Vagina (tissue), 2 donors: Measurements from ENCODE around the gene SEMA6D. TPM values are rescaled to one million over a fixed set of nuclear protein-coding genes. Genes with fewer than 3 reads are reported as not detected.

Experiments
- DNase-seq, 2 donors: peaks; one replicate each; pipeline ENCODE4 v3.0.0-alpha.2; 2017; ENCODE audit errors: extremely low spot score in 2 of 2
- H3K27ac ChIP-seq: fragments of 200-600 bp; sonication (generic); one replicate; pipeline ENCODE4 v1.5.1; 2019
- H3K27me3 ChIP-seq: fragments of 200-600 bp; sonication (generic); one replicate; pipeline ENCODE4 v1.5.1; 2019
- H3K36me3 ChIP-seq, 2 donors: fragments of 200-600 bp; sonication (generic); one replicate each; pipeline ENCODE4 v1.5.1; 2017 to 2019
- H3K4me1 ChIP-seq: fragments of 200-600 bp; sonication (generic); one replicate; pipeline ENCODE4 v1.5.1; 2019
- H3K4me3 ChIP-seq, 2 donors: fragments of 200-600 bp; sonication (generic); 1 replicate in 1 of 2; 2 replicates in 1 of 2; pipeline ENCODE4 v1.5.1; 2016 to 2019
- H3K9me3 ChIP-seq: fragments of 200-600 bp; sonication (generic); one replicate; pipeline ENCODE4 v1.5.1; 2019
- CTCF ChIP-seq, 3 experiments: fragments of 450-650 bp in 2 of 3; fragments of 200-600 bp in 1 of 3; sonication (generic) in 1 of 3; IDR thresholded peaks; one replicate each; pipeline ENCODE4 v1.5.1; 2017 to 2019; ENCODE audit warnings: antibody characterized with exemption in 3 of 3, mild to moderate bottlenecking in 2 of 3, moderate library complexity in 2 of 3
- POLR2A ChIP-seq, 2 donors: fragments of 450-650 bp; IDR thresholded peaks; one replicate each; pipeline ENCODE4 v1.6.1; 2017; ENCODE audit warnings: antibody characterized with exemption in 2 of 2, mild to moderate bottlenecking in 2 of 2, moderate library complexity in 2 of 2
- POLR2AphosphoS5 ChIP-seq, 2 donors: sonication (generic); formaldehyde crosslinking; IDR thresholded peaks; one replicate each; pipeline ENCODE4 v1.9.0; 2017; ENCODE audit warnings: antibody characterized with exemption in 2 of 2, mild to moderate bottlenecking in 2 of 2, low read depth in 1 of 2; ENCODE audit not compliant: insufficient read depth in 1 of 2
- intact Hi-C: fragments of 100-400 bp; cut with DNase I; formaldehyde crosslinking; loops from one replicate; pipeline ENCODE4 v1.15.1; 2023
- total RNA-seq: library from RNA; depleted of rRNA; stranded (reverse); fragments of >200 nt; gene quantifications from one replicate; pipeline ENCODE4 v1.2.3, GENCODE V29; 2016

SEMA6D gene
- total RNA-seq, 1 donor from 2014 or later, result 34.9 TPM

- Histone ChIP-seq H3K9me3 (no peaks in the 10 kb centered on the region), H3K4me3 (no peak overlapping the region), H3K27me3 (no peaks in the 10 kb centered on the region), H3K27ac (no peak overlapping the region), H3K4me1 (peaks cover 14% of the 10 kb centered on the region), H3K36me3 (peaks cover 0 to 15% of the 10 kb centered on the region in 2 donors)
- TF ChIP-seq POLR2A (IDR thresholded peaks at IDR 0.05), result no peak
- no peak for TF ChIP-seq CTCF (IDR thresholded peaks at IDR 0.05)
- TF ChIP-seq POLR2AphosphoS5 (IDR thresholded peaks at IDR 0.05; ENCODE audit: insufficient read depth in 1 of 2, low read depth in 1 of 2), result no peak
- no peak for DNase-seq
- intact Hi-C loops, result no loop called here
Measured at GRCh38 chr15:47754312-47754711, 37.0 kb downstream of the SEMA6D start.

GRCh38 chr15:47755941-47756340 is 38.6 kb downstream of the SEMA6D start:
- no peaks in the 10 kb centered on the region for H3K9me3 ChIP-seq
- intact Hi-C loops, result no loop called here
- no peak overlapping the region for H3K27ac ChIP-seq
- TF ChIP-seq CTCF (IDR thresholded peaks at IDR 0.05) (no peak), POLR2A (IDR thresholded peaks at IDR 0.05) (no peak), POLR2AphosphoS5 (IDR thresholded peaks at IDR 0.05; ENCODE audit: insufficient read depth in 1 of 2, low read depth in 1 of 2) (no peak)
- DNase-seq, result no peak
- peaks cover 1% of the 10 kb centered on the region for H3K4me1 ChIP-seq
- H3K27me3 ChIP-seq, result no peaks in the 10 kb centered on the region
- H3K36me3 ChIP-seq, result peaks cover 0 to 16% of the 10 kb centered on the region in 2 donors
- H3K4me3 ChIP-seq, result no peak overlapping the region

- no peak for DNase-seq
- no peak overlapping the region for H3K4me3 ChIP-seq
- H3K27me3 ChIP-seq, result no peaks in the 10 kb centered on the region
- no peak overlapping the region for H3K27ac ChIP-seq
- TF ChIP-seq POLR2AphosphoS5 (IDR thresholded peaks at IDR 0.05; ENCODE audit: insufficient read depth in 1 of 2, low read depth in 1 of 2), result peak in 1 of 2 donors; percentile 36
- TF ChIP-seq CTCF (IDR thresholded peaks at IDR 0.05), result no peak
- intact Hi-C loops, result no loop called here
- H3K9me3 ChIP-seq, result no peaks in the 10 kb centered on the region
- H3K4me1 ChIP-seq, result no peaks in the 10 kb centered on the region
- peaks cover 0 to 25% of the 10 kb centered on the region in 2 donors for H3K36me3 ChIP-seq
Measured at GRCh38 chr15:47756872-47757271, 39.6 kb downstream of the SEMA6D start.

- peaks cover 0 to 29% of the 10 kb centered on the region in 2 donors for H3K36me3 ChIP-seq
- H3K27me3 ChIP-seq, result no peaks in the 10 kb centered on the region
- no peak overlapping the region for H3K4me3 ChIP-seq
- DNase-seq, result no peak
- no peaks in the 10 kb centered on the region for H3K9me3 ChIP-seq
- H3K27ac ChIP-seq, result no peak overlapping the region
- H3K4me1 ChIP-seq, result no peaks in the 10 kb centered on the region
- TF ChIP-seq POLR2A (IDR thresholded peaks at IDR 0.05) (no peak), POLR2AphosphoS5 (IDR thresholded peaks at IDR 0.05; ENCODE audit: insufficient read depth in 1 of 2, low read depth in 1 of 2) (no peak), CTCF (IDR thresholded peaks at IDR 0.05) (no peak)
- intact Hi-C loops, result no loop called here
Measured at GRCh38 chr15:47757331-47757730, 40.0 kb downstream of the SEMA6D start.

GRCh38 chr15:47762621-47763020 is 45.3 kb downstream of the SEMA6D start:
- no peak overlapping the region for H3K4me3 ChIP-seq
- no peaks in the 10 kb centered on the region for H3K27me3 ChIP-seq
- no peak for TF ChIP-seq POLR2A (IDR thresholded peaks at IDR 0.05)
- TF ChIP-seq POLR2AphosphoS5 (IDR thresholded peaks at IDR 0.05; ENCODE audit: insufficient read depth in 1 of 2, low read depth in 1 of 2), result no peak
- no peak for TF ChIP-seq CTCF (IDR thresholded peaks at IDR 0.05)
- peaks cover 0 to 60% of the 10 kb centered on the region in 2 donors for H3K36me3 ChIP-seq
- no peaks in the 10 kb centered on the region for H3K9me3 ChIP-seq
- H3K27ac ChIP-seq, result no peak overlapping the region
- no peak for DNase-seq
- intact Hi-C loops, result no loop called here
- H3K4me1 ChIP-seq, result no peaks in the 10 kb centered on the region
